ENCODE data around the gene LIN7B. TPM values are rescaled to one million over a fixed set of nuclear protein-coding genes. Genes with fewer than 3 reads are reported as not detected.
A peak's percentile ranks its signal among the peaks of the same experiment; 100 is the strongest.

Gene LIN7B
- total RNA-seq, 1 experiment from 2014 or later: 4.2 TPM

DNA sequence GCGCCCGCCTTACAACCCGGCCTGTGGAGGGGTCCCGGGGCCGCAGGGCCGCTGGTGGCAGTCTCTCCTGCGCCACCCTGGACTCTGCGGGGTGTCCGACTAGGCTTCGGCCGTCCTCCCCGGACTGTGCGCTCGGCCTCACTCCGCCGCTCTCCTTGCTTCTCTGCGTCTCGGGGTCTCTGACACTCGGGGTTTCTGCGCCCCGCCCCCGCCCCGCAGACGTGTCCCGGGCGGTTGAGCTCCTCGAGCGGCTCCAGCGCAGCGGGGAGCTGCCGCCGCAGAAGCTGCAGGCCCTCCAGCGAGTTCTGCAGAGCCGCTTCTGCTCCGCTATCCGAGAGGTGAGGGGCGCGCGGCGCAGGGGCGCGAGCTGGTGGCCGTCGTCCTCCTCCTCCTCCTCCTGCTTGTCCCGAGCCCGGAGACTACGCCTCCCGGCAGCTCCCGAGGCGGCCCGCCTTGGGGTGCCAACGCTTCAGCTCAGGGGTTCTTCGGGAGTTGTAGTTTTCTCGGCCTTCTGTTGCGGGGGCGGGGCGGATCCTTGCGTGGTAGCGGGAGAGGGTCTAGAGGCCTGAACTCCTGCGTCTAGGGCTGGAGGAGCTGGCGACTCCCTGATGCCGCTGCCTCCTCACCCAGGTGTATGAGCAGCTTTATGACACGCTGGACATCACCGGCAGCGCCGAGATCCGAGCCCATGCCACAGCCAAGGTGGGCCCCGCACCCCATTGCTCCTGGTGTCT, 627 bp downstream of the LIN7B start:
- Mint-ChIP-seq H3K4me3 (peak overlapping the region; percentile 65 to 82), H3K9me3 (no peaks in the 10 kb centered on the region; a peak in 1 of 5 replicates), H3K4me1 (peaks cover 18 to 25% of the 10 kb centered on the region in 2 experiments), H3K27ac (no peak overlapping the region), H3K27me3 (ENCODE audit: low read depth) (peaks cover 11% of the 10 kb centered on the region), H3K36me3 (ENCODE audit: insufficient read depth in 1 of 3, low read depth in 3 of 3) (peaks cover 0 to 4% (median 0%) of the 10 kb centered on the region in 3 experiments; a peak in 1 of 7 replicates)
- no CpG with 5 or more reads among the region's 68 CpGs for WGBS (ENCODE audit: extremely low coverage, insufficient read length, low lambda C conversion rate)
- H3T11ph ChIP-seq (ENCODE audit: low read length): no peak overlapping the region
- no peak overlapping the region for H3K4ac ChIP-seq (ENCODE audit: low read depth, low read length)
- no peaks in the 10 kb centered on the region for H3K79me1 ChIP-seq (ENCODE audit: insufficient read depth, low read depth, low read length, poor library complexity, severe bottlenecking)
- H2BK15ac ChIP-seq (ENCODE audit: low read depth, low read length): no peak overlapping the region
- H3K79me2 ChIP-seq (ENCODE audit: insufficient read depth, low read length): no peaks in the 10 kb centered on the region
- H2BK20ac ChIP-seq (ENCODE audit: low read depth, low read length, poor library complexity, severe bottlenecking): no peak overlapping the region
- H2BK12ac ChIP-seq (ENCODE audit: insufficient read length, low read depth, low read length): no peak overlapping the region
- H3K23me2 ChIP-seq (ENCODE audit: insufficient read length, low read depth, low read length, poor library complexity, severe bottlenecking): peaks cover 2% of the 10 kb centered on the region
- no peaks in the 10 kb centered on the region for H3K9me3 ChIP-seq (ENCODE audit: control insufficient read depth, low read depth, low read length)
- H3K4me1 ChIP-seq (ENCODE audit: insufficient read depth, low read length): peaks cover 3% of the 10 kb centered on the region; the same call in 1 of the 2 replicates
- H3K27ac ChIP-seq (ENCODE audit: insufficient read length, low read depth, low read length): no peak overlapping the region
- no peak overlapping the region for H3K56ac ChIP-seq (ENCODE audit: insufficient read length, low read depth, low read length)
- H2AFZ ChIP-seq (ENCODE audit: low read length): no peak overlapping the region
- no peak overlapping the region for H4K91ac ChIP-seq (ENCODE audit: insufficient read length, low read depth, low read length)
- peak overlapping the region; percentile 32 for H3K4me2 ChIP-seq (ENCODE audit: insufficient read depth, insufficient read length, low read length)
- peak; percentile 83 for DNase-seq
- no peak overlapping the region for H3K9ac ChIP-seq (ENCODE audit: extremely low read depth, insufficient read length, low read length)
- H4K8ac ChIP-seq (replicated peaks; ENCODE audit: insufficient read length, low read depth, low read length): no peak overlapping the region
- no peak overlapping the region for H2BK5ac ChIP-seq (ENCODE audit: insufficient read length, low read length)
- no peak overlapping the region for H3K18ac ChIP-seq (ENCODE audit: insufficient read length, low read depth, low read length)
- no peaks in the 10 kb centered on the region for H4K20me1 ChIP-seq (ENCODE audit: control insufficient read depth, insufficient read depth, insufficient read length)
- H3K27me3 ChIP-seq (ENCODE audit: insufficient read depth, low read length): no peaks in the 10 kb centered on the region; the same call in 1 of the 2 replicates
- no peak overlapping the region for H2BK120ac ChIP-seq (ENCODE audit: low read depth, low read length, poor library complexity, severe bottlenecking)
- no peak overlapping the region for H4K5ac ChIP-seq (ENCODE audit: insufficient read length, low read depth, low read length)
- TF ChIP-seq, protein P1, sequence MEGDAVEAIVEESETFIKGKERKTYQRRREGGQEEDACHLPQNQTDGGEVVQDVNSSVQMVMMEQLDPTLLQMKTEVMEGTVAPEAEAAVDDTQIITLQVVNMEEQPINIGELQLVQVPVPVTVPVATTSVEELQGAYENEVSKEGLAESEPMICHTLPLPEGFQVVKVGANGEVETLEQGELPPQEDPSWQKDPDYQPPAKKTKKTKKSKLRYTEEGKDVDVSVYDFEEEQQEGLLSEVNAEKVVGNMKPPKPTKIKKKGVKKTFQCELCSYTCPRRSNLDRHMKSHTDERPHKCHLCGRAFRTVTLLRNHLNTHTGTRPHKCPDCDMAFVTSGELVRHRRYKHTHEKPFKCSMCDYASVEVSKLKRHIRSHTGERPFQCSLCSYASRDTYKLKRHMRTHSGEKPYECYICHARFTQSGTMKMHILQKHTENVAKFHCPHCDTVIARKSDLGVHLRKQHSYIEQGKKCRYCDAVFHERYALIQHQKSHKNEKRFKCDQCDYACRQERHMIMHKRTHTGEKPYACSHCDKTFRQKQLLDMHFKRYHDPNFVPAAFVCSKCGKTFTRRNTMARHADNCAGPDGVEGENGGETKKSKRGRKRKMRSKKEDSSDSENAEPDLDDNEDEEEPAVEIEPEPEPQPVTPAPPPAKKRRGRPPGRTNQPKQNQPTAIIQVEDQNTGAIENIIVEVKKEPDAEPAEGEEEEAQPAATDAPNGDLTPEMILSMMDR (conservative IDR thresholded peaks at IDR 0.05): no peak
- no peak overlapping the region for H2AK5ac ChIP-seq (ENCODE audit: insufficient read length, low read length)
- no peak overlapping the region for H3K23ac ChIP-seq (ENCODE audit: insufficient read length, low read depth, low read length)
- no peak overlapping the region for H3K14ac ChIP-seq (ENCODE audit: insufficient read depth, low read length)

Measured in H9 (cell line).